CD8-positive, alpha-beta memory T cell (primary cell): ENCODE results near the gene RGL2. TPM values are rescaled to one million over a fixed set of nuclear protein-coding genes. Genes with fewer than 3 reads are reported as not detected.

Experiments
- CTCF ChIA-PET: fragments of 350-600 bp; sonication (Branson Sonifier 250); formaldehyde crosslinking; loops from one replicate; lab custom pipeline; 2021; ENCODE audit warnings: antibody characterized with exemption; lab: Charles Lee
- POLR2A ChIA-PET: fragments of 350-600 bp; sonication (Branson Sonifier 250); formaldehyde crosslinking; loops from one replicate; lab custom pipeline; 2021; ENCODE audit warnings: antibody characterized with exemption; lab: Charles Lee
- DNase-seq, 5 donors: peaks; one replicate each; pipeline versions ENCODE4 v3.0.0 to v3.0.0-alpha.2; 2020 to 2022; ENCODE audit warnings: mixed read lengths in 1 of 5
- H3K27ac ChIP-seq: one replicate; pipeline ENCODE4 v1.7.0; 2013; ENCODE audit warnings: low read depth, mild to moderate bottlenecking, low read length, moderate library complexity
- H3K27me3 ChIP-seq: 2 replicates; pipeline ENCODE4 v1.7.0; 2013; ENCODE audit warnings: low read length, mild to moderate bottlenecking; ENCODE audit not compliant: insufficient read depth, poor library complexity, severe bottlenecking
- H3K36me3 ChIP-seq: 2 replicates; pipeline ENCODE4 v1.7.0; 2013; ENCODE audit warnings: mild to moderate bottlenecking, low read length, moderate library complexity; ENCODE audit not compliant: insufficient read depth
- H3K4me1 ChIP-seq: 2 replicates; pipeline ENCODE4 v1.7.0; 2013; ENCODE audit warnings: mild to moderate bottlenecking, low read length, moderate library complexity; ENCODE audit not compliant: insufficient read depth
- H3K4me3 ChIP-seq: 2 replicates; pipeline ENCODE4 v1.7.0; 2013; ENCODE audit warnings: mild to moderate bottlenecking, low read length
- H3K9me3 ChIP-seq: 2 replicates; pipeline ENCODE4 v1.7.0; 2013; ENCODE audit warnings: mild to moderate bottlenecking, low read length
- H3K27ac Mint-ChIP-seq, 8 donors: one replicate each; pipeline ENCODE4 v1.8.0; 2020 to 2021; ENCODE audit warnings: mixed read lengths in 8 of 8, mild to moderate bottlenecking in 6 of 8, inconsistent platforms in 3 of 8, moderate library complexity in 3 of 8
- H3K27me3 Mint-ChIP-seq, 2 donors: one replicate each; pipeline ENCODE4 v1.8.0; 2020 to 2021; ENCODE audit warnings: mixed read lengths in 2 of 2, mild to moderate bottlenecking in 1 of 2, moderate library complexity in 1 of 2
- H3K36me3 Mint-ChIP-seq, 3 donors: one replicate each; pipeline ENCODE4 v1.8.0; 2020 to 2021; ENCODE audit warnings: mixed read lengths in 3 of 3, inconsistent platforms in 1 of 3, mild to moderate bottlenecking in 1 of 3
- H3K4me1 Mint-ChIP-seq, 3 donors: one replicate each; pipeline ENCODE4 v1.8.0; 2020 to 2021; ENCODE audit warnings: mixed read lengths in 3 of 3, inconsistent platforms in 1 of 3, mild to moderate bottlenecking in 1 of 3
- H3K4me3 Mint-ChIP-seq, 7 donors: one replicate each; pipeline ENCODE4 v1.8.0; 2020 to 2021; ENCODE audit warnings: mixed read lengths in 7 of 7, mild to moderate bottlenecking in 6 of 7, moderate library complexity in 4 of 7, inconsistent platforms in 2 of 7
- H3K9me3 Mint-ChIP-seq, 5 donors: one replicate each; pipeline ENCODE4 v1.8.0; 2020 to 2022; ENCODE audit warnings: mixed read lengths in 5 of 5, mild to moderate bottlenecking in 3 of 5, moderate library complexity in 2 of 5, inconsistent platforms in 1 of 5
- polyA plus RNA-seq: library from polyadenylated mRNA; unstranded; fragments of 300-500 nt; fragmentation: Illumina TruSeq; gene quantifications from one replicate; pipeline ENCODE4 v1.2.3, GENCODE V29; 2021
- total RNA-seq, 2 experiments: library from RNA; stranded (reverse); gene quantifications; one replicate each; pipeline ENCODE4 v1.2.3, GENCODE V29; 2021

RGL2 gene
- total and polyA plus RNA-seq, 3 experiments from 2014 or later, result 10.4 to 22.9 (median 20.5) TPM

DNA sequence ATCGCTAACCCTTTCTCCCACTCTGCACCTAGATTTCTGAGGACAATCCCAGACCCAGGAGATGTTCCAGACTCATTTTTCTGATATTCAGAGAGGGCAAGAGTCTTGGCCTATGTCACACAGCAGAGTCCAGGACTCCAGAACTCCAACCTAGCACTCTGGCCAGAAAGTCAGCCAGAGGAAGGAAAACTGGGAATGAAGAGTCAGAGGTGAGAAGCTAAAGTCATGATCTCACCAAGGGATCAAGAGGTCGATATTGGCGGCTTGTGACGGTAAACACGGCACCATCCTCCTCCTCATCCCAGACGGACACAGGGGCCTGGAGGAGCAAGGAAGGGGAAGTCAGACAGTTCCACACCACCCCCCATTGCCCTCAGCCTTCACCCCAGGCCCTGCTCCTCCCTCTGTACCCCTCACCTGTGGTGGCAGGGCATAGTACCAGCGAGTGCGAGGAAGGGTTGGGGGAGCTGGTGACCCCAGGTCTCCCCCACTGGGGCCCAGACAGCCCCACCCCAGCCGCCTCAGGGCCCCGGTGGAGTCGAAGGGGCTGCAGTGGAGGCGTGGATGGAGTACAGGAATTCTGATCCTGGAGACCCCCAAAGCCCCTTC is 1.8 kb downstream of the RGL2 start:
- Histone ChIP-seq H3K27me3 (no peaks in the 10 kb centered on the region), H3K36me3 (peaks cover 22% of the 10 kb centered on the region), H3K27ac (peak overlapping the region; percentile 54), H3K4me3 (no peak overlapping the region), H3K4me1 (peaks cover 11% of the 10 kb centered on the region), H3K9me3 (no peaks in the 10 kb centered on the region)
- no peak for DNase-seq
- Mint-ChIP-seq H3K4me1 (peaks cover 31 to 43% (median 31%) of the 10 kb centered on the region in 3 donors), H3K36me3 (peaks cover 0 to 73% (median 13%) of the 10 kb centered on the region in 3 donors), H3K27me3 (peaks cover 0 to 5% of the 10 kb centered on the region in 2 donors), H3K4me3 (peak overlapping the region; percentile 52 to 99 (median 98)), H3K9me3 (no peaks in the 10 kb centered on the region), H3K27ac (peak overlapping the region; percentile 16 to 89 (median 76))
- ChIA-PET POLR2A (interaction anchor here (0.8 to 1.4 kb wide), 2 partner anchors 20 to 25 kb away, joined by 3 to 6 read pairs; partner anchors contain the start of genes B3GALT4, RPS18 and VPS52), CTCF (interaction anchor here (1.6 to 4.2 kb wide), 2 partner anchors 19 to 25 kb away, joined by 4 to 33 read pairs; partner anchors contain the start of genes B3GALT4, RPS18 and VPS52)

DNA sequence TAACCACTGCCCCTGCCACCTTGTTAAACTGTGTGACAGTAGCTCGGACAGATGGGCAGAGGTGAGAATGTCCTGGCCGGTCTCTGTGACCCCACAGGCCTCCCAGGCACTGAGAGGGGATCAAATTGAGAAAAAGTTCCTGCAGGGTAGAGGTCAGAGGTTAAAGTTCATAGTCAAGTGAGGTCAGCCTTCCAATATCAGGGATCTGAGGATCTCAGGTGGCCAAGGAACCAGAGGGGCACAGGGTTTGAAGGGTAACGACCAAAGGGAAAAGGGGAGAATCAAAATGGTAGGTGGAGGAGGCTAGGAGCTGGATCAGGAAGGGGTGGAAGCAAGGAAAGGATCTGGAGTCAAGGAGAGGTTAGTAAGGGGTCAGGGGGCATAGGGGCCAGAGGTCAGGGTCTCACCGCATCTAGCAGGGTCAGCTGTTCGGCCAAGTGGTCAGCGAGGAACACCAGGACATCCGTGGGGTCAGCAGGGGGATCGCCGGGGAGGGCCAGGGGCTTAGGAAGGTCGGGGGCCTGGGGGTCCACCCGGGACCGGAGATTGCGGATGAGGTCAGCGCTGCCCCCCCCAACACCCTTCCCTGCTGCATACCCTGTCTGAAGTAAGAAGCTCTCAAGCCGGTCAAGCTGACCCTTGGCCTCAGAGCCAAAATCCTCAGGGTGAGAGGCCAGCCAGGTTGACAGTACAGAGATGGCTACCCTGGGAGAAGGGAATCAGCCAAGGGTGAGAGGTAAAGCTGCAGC is 2.9 kb downstream of the RGL2 start:
- no peaks in the 10 kb centered on the region for H3K9me3 ChIP-seq
- ChIA-PET CTCF (interaction anchor here (0.6 to 4.2 kb wide), 2 partner anchors 18 to 48 kb away, joined by 3 to 33 read pairs; partner anchors contain the start of gene B3GALT4), POLR2A (interaction anchor here (1.4 kb wide), 1 partner anchor 24 kb away, joined by 3 read pairs; the partner anchor contains the start of genes RPS18 and VPS52)
- H3K36me3 Mint-ChIP-seq, result peaks cover 0 to 74% (median 15%) of the 10 kb centered on the region in 3 donors
- peaks cover 27% of the 10 kb centered on the region for H3K36me3 ChIP-seq
- peak overlapping the region in 6 of 8 donors; percentile 26 to 85 (median 62) for H3K27ac Mint-ChIP-seq
- H3K4me1 ChIP-seq, result peaks cover 11% of the 10 kb centered on the region
- H3K4me1 Mint-ChIP-seq, result peaks cover 29 to 41% (median 34%) of the 10 kb centered on the region in 3 donors
- no peak overlapping the region for H3K4me3 ChIP-seq
- no peak for DNase-seq
- peak overlapping the region in 4 of 7 donors; percentile 74 to 99 (median 91) for H3K4me3 Mint-ChIP-seq
- no peaks in the 10 kb centered on the region for H3K9me3 Mint-ChIP-seq
- no peak overlapping the region for H3K27ac ChIP-seq
- no peaks in the 10 kb centered on the region for H3K27me3 ChIP-seq
- peaks cover 0 to 5% of the 10 kb centered on the region in 2 donors for H3K27me3 Mint-ChIP-seq

DNA sequence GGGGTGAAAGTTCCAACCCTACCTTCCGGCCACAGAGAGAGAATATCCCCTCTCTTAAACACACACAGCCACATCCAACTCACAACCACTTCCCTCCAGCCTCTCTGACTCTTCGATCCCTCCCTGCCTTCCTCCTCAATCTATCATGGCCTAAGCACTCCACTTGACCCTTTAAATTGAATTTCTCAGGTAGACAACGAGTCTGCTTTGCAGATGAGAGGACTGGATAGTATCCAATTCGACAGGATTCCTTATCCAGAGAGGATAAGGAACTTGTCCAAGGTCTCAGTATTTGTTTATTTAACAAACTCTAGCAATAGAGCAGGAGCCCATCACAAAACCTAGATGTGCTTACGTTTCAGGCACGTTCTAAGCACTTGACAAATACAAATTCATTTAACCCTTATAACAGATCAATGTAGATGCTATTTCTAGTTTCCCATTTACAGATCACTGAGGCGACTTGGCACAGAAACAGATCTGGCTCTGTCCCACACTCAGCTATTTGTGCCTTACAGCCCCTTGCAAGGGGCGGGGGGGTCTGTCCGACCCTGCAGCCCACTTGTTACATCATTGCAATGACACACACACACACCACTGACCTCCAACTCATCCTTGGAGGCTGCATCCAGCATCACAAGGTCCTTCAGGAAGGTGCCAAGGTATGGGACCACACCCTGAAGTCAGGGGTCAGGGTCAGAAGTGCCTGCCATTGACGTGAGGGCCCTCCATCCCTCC is 4.5 kb downstream of the RGL2 start:
- Histone ChIP-seq H3K27ac (no peak overlapping the region), H3K36me3 (peaks cover 27% of the 10 kb centered on the region), H3K27me3 (no peaks in the 10 kb centered on the region), H3K9me3 (no peaks in the 10 kb centered on the region), H3K4me1 (peaks cover 18% of the 10 kb centered on the region), H3K4me3 (no peak overlapping the region)
- Mint-ChIP-seq H3K36me3 (peaks cover 0 to 70% (median 14%) of the 10 kb centered on the region in 3 donors), H3K4me3 (peak overlapping the region in 2 of 7 donors; percentile 10 to 32), H3K4me1 (peaks cover 34 to 45% (median 39%) of the 10 kb centered on the region in 3 donors), H3K27ac (peak overlapping the region in 5 of 8 donors; percentile 39 to 92 (median 60)), H3K27me3 (peaks cover 0 to 1% of the 10 kb centered on the region in 2 donors), H3K9me3 (no peaks in the 10 kb centered on the region)
- DNase-seq, result no peak
- ChIA-PET CTCF (no interaction called here), POLR2A (no interaction called here)

DNA sequence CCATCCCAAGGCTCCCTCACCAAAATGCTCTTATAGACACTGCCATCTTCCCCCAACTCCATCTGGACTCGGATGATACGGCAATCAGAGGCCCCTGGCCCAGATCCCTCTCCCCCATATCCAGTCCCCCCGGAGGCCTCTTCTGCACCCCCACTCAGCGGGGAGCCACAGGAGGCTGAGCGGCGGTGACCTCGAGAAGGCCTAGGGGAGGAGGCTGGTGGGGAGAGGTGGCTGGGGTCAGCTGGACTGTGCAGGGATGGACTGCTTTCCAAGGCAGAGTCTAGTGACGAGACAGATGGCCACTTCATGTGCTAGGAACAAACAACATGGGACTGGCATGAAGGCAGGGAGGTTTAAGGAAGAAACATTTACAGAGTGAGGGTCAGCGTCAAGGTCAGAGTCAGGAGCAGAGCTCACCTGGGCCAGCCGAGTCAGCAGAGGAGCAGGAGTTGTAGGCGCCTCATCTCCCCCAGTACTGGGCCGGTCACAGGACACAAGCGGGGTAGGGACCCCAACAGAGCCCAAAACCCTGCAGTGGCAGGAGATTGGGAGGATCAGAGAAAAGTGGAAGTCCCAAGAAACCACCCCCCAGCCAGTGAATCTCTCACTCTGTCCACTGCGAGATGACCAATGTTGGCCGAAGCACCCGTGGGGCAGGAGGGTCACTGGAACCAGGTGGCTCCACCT is 5.6 kb downstream of the RGL2 start:
- H3K9me3 Mint-ChIP-seq, result no peaks in the 10 kb centered on the region
- H3K36me3 Mint-ChIP-seq, result peaks cover 3 to 72% (median 15%) of the 10 kb centered on the region in 3 donors
- H3K27ac Mint-ChIP-seq, result peak overlapping the region in 2 of 8 donors; percentile 70 to 88
- peaks cover 0 to under 1% of the 10 kb centered on the region in 2 donors for H3K27me3 Mint-ChIP-seq
- peaks cover 24% of the 10 kb centered on the region for H3K4me1 ChIP-seq
- peaks cover 27% of the 10 kb centered on the region for H3K36me3 ChIP-seq
- H3K27ac ChIP-seq, result no peak overlapping the region
- DNase-seq, result no peak
- no peaks in the 10 kb centered on the region for H3K9me3 ChIP-seq
- ChIA-PET CTCF (interaction anchor here (1.3 to 2.0 kb wide), 2 partner anchors 15 to 52 kb away, joined by 4 to 5 read pairs; no protein-coding TSS in a partner anchor), POLR2A (interaction anchor here (0.9 kb wide), 1 partner anchor 16 kb away, joined by 3 read pairs; no protein-coding TSS in a partner anchor)
- peak overlapping the region in 1 of 7 donors; percentile 38 for H3K4me3 Mint-ChIP-seq
- H3K4me1 Mint-ChIP-seq, result peaks cover 42 to 53% (median 46%) of the 10 kb centered on the region in 3 donors
- no peak overlapping the region for H3K4me3 ChIP-seq
- H3K27me3 ChIP-seq, result no peaks in the 10 kb centered on the region

DNA sequence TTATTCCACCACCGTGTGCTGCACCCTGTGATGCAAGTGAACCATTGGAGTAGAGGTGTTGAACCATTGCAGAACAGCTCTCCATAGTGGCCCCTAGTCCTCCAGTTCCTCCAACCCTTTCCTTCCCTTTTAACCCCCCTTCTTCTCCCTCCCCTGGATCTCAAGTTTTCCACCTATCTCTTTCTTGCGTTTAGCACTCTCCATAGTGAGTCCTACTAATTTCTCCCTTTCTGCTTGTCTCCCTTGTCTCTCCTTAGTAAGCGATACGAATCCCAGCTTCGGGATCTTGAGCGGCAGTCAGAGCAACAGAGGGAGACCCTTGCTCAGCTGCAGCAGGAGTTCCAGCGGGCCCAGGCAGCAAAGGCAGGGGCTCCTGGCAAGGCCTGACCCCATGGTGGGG is 8.3 kb downstream of the RGL2 start:
- peaks cover 24% of the 10 kb centered on the region for H3K4me1 ChIP-seq
- no peak overlapping the region for H3K27ac ChIP-seq
- Mint-ChIP-seq H3K27ac (peak overlapping the region in 7 of 8 donors; percentile 79 to 99 (median 95)), H3K36me3 (peaks cover 6 to 77% (median 17%) of the 10 kb centered on the region in 3 donors), H3K4me3 (peak overlapping the region; percentile 89 to 99 (median 97)), H3K27me3 (no peaks in the 10 kb centered on the region), H3K9me3 (no peaks in the 10 kb centered on the region), H3K4me1 (peaks cover 37 to 52% (median 49%) of the 10 kb centered on the region in 3 donors)
- peaks cover 35% of the 10 kb centered on the region for H3K36me3 ChIP-seq
- no peaks in the 10 kb centered on the region for H3K27me3 ChIP-seq
- POLR2A ChIA-PET, result interaction anchor here (2.8 to 3.6 kb wide), 4 partner anchors 9 to 54 kb away, joined by 20 to 43 read pairs (median 38); partner anchors contain the start of genes B3GALT4, RGL2, RPS18 and VPS52
- CTCF ChIA-PET, result interaction anchor here (1.2 to 5.3 kb wide), 5 partner anchors 9 to 54 kb away, joined by 4 to 38 read pairs (median 11); partner anchors contain the start of genes B3GALT4, RPS18 and VPS52
- H3K9me3 ChIP-seq, result no peaks in the 10 kb centered on the region
- no peak for DNase-seq
- H3K4me3 ChIP-seq, result peak overlapping the region; percentile 99

DNA sequence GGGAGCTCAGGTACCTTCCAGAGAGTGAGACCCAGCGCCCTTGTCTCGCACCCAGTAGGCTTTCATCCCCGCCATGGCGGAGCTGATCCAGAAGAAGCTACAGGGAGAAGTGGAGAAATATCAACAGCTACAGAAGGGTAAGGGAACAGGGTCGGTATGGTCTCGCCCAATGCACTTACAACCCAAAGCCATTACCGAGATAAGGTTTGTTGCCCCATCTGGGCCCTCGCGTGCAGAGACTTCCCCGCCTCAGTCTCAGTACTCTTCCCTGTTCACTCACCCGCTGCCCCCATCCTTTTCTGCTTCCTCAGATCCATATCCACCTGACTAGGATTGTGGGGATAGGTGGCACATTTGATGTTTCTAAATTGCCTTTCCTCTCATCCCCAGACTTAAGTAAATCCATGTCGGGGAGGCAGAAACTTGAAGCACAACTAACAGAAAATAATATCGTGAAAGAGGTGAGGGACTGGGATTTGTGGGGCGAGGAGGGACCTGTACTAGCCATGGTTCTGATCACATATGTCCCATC is 8.9 kb downstream of the RGL2 start:
- Mint-ChIP-seq H3K4me3 (peak overlapping the region; percentile 89 to 99 (median 97)), H3K27me3 (no peaks in the 10 kb centered on the region), H3K27ac (peak overlapping the region; percentile 79 to 99 (median 96)), H3K4me1 (peaks cover 37 to 52% (median 49%) of the 10 kb centered on the region in 3 donors), H3K36me3 (peaks cover 6 to 75% (median 17%) of the 10 kb centered on the region in 3 donors), H3K9me3 (no peaks in the 10 kb centered on the region)
- H3K27ac ChIP-seq, result peak overlapping the region; percentile 83
- ChIA-PET POLR2A (interaction anchor here (1.1 to 3.6 kb wide), 10 partner anchors 9 to 318 kb away, joined by 3 to 43 read pairs (median 8); partner anchors contain the start of genes B3GALT4, RGL2, RPS18 and VPS52), CTCF (interaction anchor here (1.2 to 5.3 kb wide), 6 partner anchors 10 to 55 kb away, joined by 4 to 38 read pairs (median 10); partner anchors contain the start of genes B3GALT4, RPS18 and VPS52)
- H3K4me3 ChIP-seq, result peak overlapping the region; percentile 99
- no peaks in the 10 kb centered on the region for H3K9me3 ChIP-seq
- H3K27me3 ChIP-seq, result no peaks in the 10 kb centered on the region
- no peak for DNase-seq
- peaks cover 35% of the 10 kb centered on the region for H3K36me3 ChIP-seq
- H3K4me1 ChIP-seq, result peaks cover 24% of the 10 kb centered on the region
